ENCODE results near the gene PIH1D1. TPM values are rescaled to one million over a fixed set of nuclear protein-coding genes. Genes with fewer than 3 reads are reported as not detected.

The PIH1D1 gene
- total and polyA plus RNA-seq, 10 of the 15 experiments (the other 5 are each of a cell fraction or from before 2014, with no cell fraction given): 16.1 to 153 (median 106) TPM

- ChIA-PET CTCF (interaction anchor here (0.7 to 1.1 kb wide), 3 partner anchors 63 to 109 kb away, joined by 3 read pairs; partner anchors contain the start of gene CD37), POLR2A (interaction anchor here (1.2 kb wide), 1 partner anchor 13 kb away, joined by 3 read pairs; no protein-coding TSS in a partner anchor), RAD21 (ENCODE audit: unreplicated experiment) (interaction anchor here (1.6 kb wide), 1 partner anchor 8 kb away, joined by 4 read pairs; no protein-coding TSS in a partner anchor), SMC1A (ENCODE audit: uncharacterized antibody, unreplicated experiment) (no interaction called here)
- no peak for DNase-seq (ENCODE audit: low read depth, low spot score)
- no peaks in the 10 kb centered on the region for H4K20me1 ChIP-seq (ENCODE audit: control insufficient read depth, insufficient read depth)
- no TSS peak for BruUV-seq (replicated peaks)
- ATAC-seq: no peak
- in situ Hi-C loops (cut with MboI): no loop called here
- H3K36me3 ChIP-seq (ENCODE audit: control insufficient read depth in 2 of 2, insufficient read depth in 2 of 2, low read length in 1 of 2): no peaks in the 10 kb centered on the region
- intact Hi-C loops (cut with micrococcal nuclease; ENCODE audit: unreplicated experiment): no loop called here
- 62% methylated on average over 11 of the region's 11 CpGs for WGBS (ENCODE audit: insufficient coverage, insufficient replicate concordance, low lambda C conversion rate, missing lambda C conversion rate)
- no peak overlapping the region for H3K27ac ChIP-seq (ENCODE audit: control insufficient read depth, insufficient read depth)
- H2AFZ ChIP-seq (ENCODE audit: control insufficient read depth, low read depth, low read length): no peak overlapping the region
- no peak overlapping the region for H3K4me3 ChIP-seq
- H3K9ac ChIP-seq (ENCODE audit: control insufficient read depth, insufficient read depth, low read length): no peak overlapping the region
- no peaks in the 10 kb centered on the region for H3K9me3 ChIP-seq (replicated peaks; ENCODE audit: control insufficient read depth, insufficient read depth, low read length)
- H3K4me1 ChIP-seq (ENCODE audit: control insufficient read depth, insufficient read depth, low read length): no peaks in the 10 kb centered on the region; the same call in 1 of the 2 replicates
- FAIRE-seq: no peak
- H3K27me3 ChIP-seq (replicated peaks in 1 of 2; ENCODE audit: control insufficient read depth in 2 of 2, insufficient read depth in 2 of 2, low read length in 1 of 2): no peaks in the 10 kb centered on the region
- H3K79me2 ChIP-seq (ENCODE audit: control insufficient read depth, insufficient read depth, low read length): no peaks in the 10 kb centered on the region
- H3K4me2 ChIP-seq (ENCODE audit: control insufficient read depth, insufficient read depth): no peak overlapping the region
- TF ChIP-seq HDAC6 (IDR thresholded peaks at IDR 0.05; ENCODE audit: unreplicated experiment) (no peak), PKNOX1 (IDR thresholded peaks at IDR 0.05) (no peak), SRF (IDR thresholded peaks at IDR 0.05; ENCODE audit: low read depth in 2 of 2, low read length in 2 of 2) (no peak), GABPA (IDR thresholded peaks at IDR 0.05; ENCODE audit: low read depth) (no peak), CHD4 (IDR thresholded peaks at IDR 0.05) (no peak), HDAC2 (IDR thresholded peaks at IDR 0.05) (no peak), SKIL (IDR thresholded peaks at IDR 0.05; ENCODE audit: low read depth, poor library complexity, severe bottlenecking) (no peak), WRNIP1 (IDR thresholded peaks at IDR 0.05; ENCODE audit: borderline replicate concordance, low read depth, low read length) (no peak), CUX1 (IDR thresholded peaks at IDR 0.05; ENCODE audit: insufficient replicate concordance, low read depth, low read length) (no peak), TAF1 (IDR thresholded peaks at IDR 0.05; ENCODE audit: borderline replicate concordance, low read depth, low read length) (no peak), USF2 (IDR thresholded peaks at IDR 0.05; ENCODE audit: borderline replicate concordance, low read depth, low read length) (no peak), CBX5 (IDR thresholded peaks at IDR 0.05; ENCODE audit: low read depth) (no peak), EED (IDR thresholded peaks at IDR 0.05; ENCODE audit: low read depth) (no peak)
These were observed 53.5 kb downstream of the PIH1D1 start for GRCh38 chr19:49398001-49398615.
